ENCODE measurements around the gene LOXL4. TPM values are rescaled to one million over a fixed set of nuclear protein-coding genes. Genes with fewer than 3 reads are reported as not detected.
"Not testable (repeated sequence)": the region's sequence is repeated elsewhere in the genome, so short reads cannot be mapped to it uniquely, and the experiment has no call there.

LOXL4 gene
- total and polyA plus RNA-seq, 12 donors, result 0.61 to 14.4 (median 3.4) TPM

GRCh38 chr10:98238391-98238790, 29.6 kb downstream of the LOXL4 start:
- Histone ChIP-seq H3K9me3 (replicated peaks in 1 of 3) (no peaks in the 10 kb centered on the region), H3K27me3 (no peaks in the 10 kb centered on the region), H3K4me1 (replicated peaks in 1 of 2) (peaks cover 0 to 4% of the 10 kb centered on the region in 2 donors), H3K36me3 (replicated peaks in 1 of 2) (peaks cover 0 to 23% of the 10 kb centered on the region in 2 donors), H3K4me3 (no peak overlapping the region), H3K27ac (no peak overlapping the region)
- DNase-seq, result no peak
- TF ChIP-seq CTCF (IDR thresholded peaks at IDR 0.05) (no peak), POLR2A (IDR thresholded peaks at IDR 0.05) (no peak)
- 92 to 96% (median 95%) methylated on average over 1 of the region's 1 CpG for WGBS, 4 donors
- intact Hi-C loops (cut with DNase I), result no loop called here

GRCh38 chr10:98236862-98237261, 31.1 kb downstream of the LOXL4 start:
- no peaks in the 10 kb centered on the region for H3K27me3 ChIP-seq
- H3K36me3 ChIP-seq (replicated peaks in 1 of 2), result peaks cover 0 to 23% of the 10 kb centered on the region in 2 donors
- H3K9me3 ChIP-seq (replicated peaks in 1 of 3), result no peaks in the 10 kb centered on the region
- TF ChIP-seq POLR2A (IDR thresholded peaks at IDR 0.05), result no peak
- no peak for TF ChIP-seq CTCF (IDR thresholded peaks at IDR 0.05)
- no peak overlapping the region for H3K27ac ChIP-seq
- peaks cover 0 to 4% of the 10 kb centered on the region in 2 donors for H3K4me1 ChIP-seq (replicated peaks in 1 of 2)
- no peak overlapping the region for H3K4me3 ChIP-seq
- intact Hi-C loops (cut with DNase I), result no loop called here
- 85 to 91% (median 88%) methylated on average over 5 of the region's 5 CpGs for WGBS, 4 donors
- DNase-seq, result no peak

- WGBS, 4 donors, result 32 to 48% (median 41%) methylated on average over 5 of the region's 5 CpGs
- no peak overlapping the region for H3K4me3 ChIP-seq
- no peaks in the 10 kb centered on the region for H3K27me3 ChIP-seq
- peaks cover 0 to 23% of the 10 kb centered on the region in 2 donors for H3K36me3 ChIP-seq (replicated peaks in 1 of 2)
- no peak for TF ChIP-seq POLR2A (IDR thresholded peaks at IDR 0.05)
- no peak for TF ChIP-seq CTCF (IDR thresholded peaks at IDR 0.05)
- intact Hi-C loops (cut with DNase I), result no loop called here
- no peak overlapping the region for H3K27ac ChIP-seq
- DNase-seq, result peak in 4 of 7 donors; percentile 39 to 57 (median 53)
- H3K9me3 ChIP-seq (replicated peaks in 1 of 3), result no peaks in the 10 kb centered on the region
- peaks cover 0 to 4% of the 10 kb centered on the region in 2 donors for H3K4me1 ChIP-seq (replicated peaks in 1 of 2)
These were observed 32.1 kb downstream of the LOXL4 start for GRCh38 chr10:98235846-98236245.

GRCh38 chr10:98231417-98231816, 36.6 kb downstream of the LOXL4 start:
- DNase-seq, result no peak
- H3K36me3 ChIP-seq (replicated peaks in 1 of 2), result peaks cover 0 to 12% of the 10 kb centered on the region in 2 donors
- TF ChIP-seq CTCF (IDR thresholded peaks at IDR 0.05) (no peak), POLR2A (IDR thresholded peaks at IDR 0.05) (no peak)
- 90 to 93% (median 92%) methylated on average over 4 of the region's 4 CpGs for WGBS, 4 donors
- peaks cover 0 to 4% of the 10 kb centered on the region in 2 donors for H3K4me1 ChIP-seq (replicated peaks in 1 of 2)
- H3K27ac ChIP-seq, result no peak overlapping the region
- no peak overlapping the region for H3K4me3 ChIP-seq
- intact Hi-C loops (cut with DNase I), result no loop called here
- no peaks in the 10 kb centered on the region for H3K27me3 ChIP-seq
- H3K9me3 ChIP-seq (replicated peaks in 1 of 3), result no peaks in the 10 kb centered on the region

GRCh38 chr10:98228266-98228665, 39.7 kb downstream of the LOXL4 start:
- 93 to 100% (median 98%) methylated on average over 1 of the region's 1 CpG for WGBS, 4 donors
- H3K4me1 ChIP-seq (replicated peaks in 1 of 2); DNase-seq; H3K27ac ChIP-seq; H3K27me3 ChIP-seq; H3K4me3 ChIP-seq; H3K9me3 ChIP-seq (replicated peaks in 1 of 3); intact Hi-C loops (cut with DNase I); H3K36me3 ChIP-seq (replicated peaks in 1 of 2): not testable (repeated sequence)

- H3K4me3 ChIP-seq; intact Hi-C loops (cut with DNase I); H3K9me3 ChIP-seq (replicated peaks in 1 of 3); H3K27me3 ChIP-seq; H3K27ac ChIP-seq; DNase-seq; H3K4me1 ChIP-seq (replicated peaks in 1 of 2); H3K36me3 ChIP-seq (replicated peaks in 1 of 2): not testable (repeated sequence)
- 97 to 100% (median 100%) methylated on average over 3 of the region's 3 CpGs for WGBS, 4 donors
These were observed 40.3 kb downstream of the LOXL4 start for GRCh38 chr10:98227713-98228112.
